Keratinocyte (primary cell): ENCODE results near the gene HNRNPM.

Source experiments
- EZH2 ChIP-seq: IDR thresholded peaks from one replicate; pipeline ENCODE4 v1.6.1; 2012; ENCODE audit warnings: inconsistent platforms, mild to moderate bottlenecking, low read length, moderate library complexity
- TF ChIP-seq, protein P1 (sequence below), 3 experiments: IDR thresholded peaks in 1 of 3; conservative IDR thresholded peaks in 1 of 3; optimal IDR thresholded peaks in 1 of 3; 2 replicates in 2 of 3; 3 replicates in 1 of 3; pipeline versions ENCODE3 to v1.5.1; 2011; ENCODE audit warnings: low read length in 3 of 3, mild to moderate bottlenecking in 3 of 3, moderate library complexity in 2 of 3, control low read depth in 1 of 3, inconsistent platforms in 1 of 3; ENCODE audit not compliant: insufficient read depth in 2 of 3; ENCODE audit errors: extremely low read depth in 1 of 3

DNA sequence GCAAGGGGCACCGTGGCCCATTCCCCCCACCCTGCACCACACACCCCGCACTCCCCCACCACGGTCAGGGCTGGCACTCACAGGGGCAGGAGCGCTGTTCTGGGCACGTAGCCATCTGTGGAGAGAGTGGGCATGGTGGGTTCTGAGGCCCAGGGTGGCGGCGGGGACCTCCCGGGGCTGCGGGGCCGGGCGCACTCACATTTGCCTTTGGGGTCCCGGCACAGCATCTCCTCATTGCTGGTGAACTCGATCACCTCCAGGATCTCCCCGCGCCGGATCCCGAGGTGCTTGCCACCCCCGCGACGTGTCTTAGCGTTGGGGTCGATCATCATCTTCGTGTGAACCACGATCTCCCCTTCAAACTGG lies 45.6 kb downstream of the HNRNPM start:
- TF ChIP-seq, protein P1, sequence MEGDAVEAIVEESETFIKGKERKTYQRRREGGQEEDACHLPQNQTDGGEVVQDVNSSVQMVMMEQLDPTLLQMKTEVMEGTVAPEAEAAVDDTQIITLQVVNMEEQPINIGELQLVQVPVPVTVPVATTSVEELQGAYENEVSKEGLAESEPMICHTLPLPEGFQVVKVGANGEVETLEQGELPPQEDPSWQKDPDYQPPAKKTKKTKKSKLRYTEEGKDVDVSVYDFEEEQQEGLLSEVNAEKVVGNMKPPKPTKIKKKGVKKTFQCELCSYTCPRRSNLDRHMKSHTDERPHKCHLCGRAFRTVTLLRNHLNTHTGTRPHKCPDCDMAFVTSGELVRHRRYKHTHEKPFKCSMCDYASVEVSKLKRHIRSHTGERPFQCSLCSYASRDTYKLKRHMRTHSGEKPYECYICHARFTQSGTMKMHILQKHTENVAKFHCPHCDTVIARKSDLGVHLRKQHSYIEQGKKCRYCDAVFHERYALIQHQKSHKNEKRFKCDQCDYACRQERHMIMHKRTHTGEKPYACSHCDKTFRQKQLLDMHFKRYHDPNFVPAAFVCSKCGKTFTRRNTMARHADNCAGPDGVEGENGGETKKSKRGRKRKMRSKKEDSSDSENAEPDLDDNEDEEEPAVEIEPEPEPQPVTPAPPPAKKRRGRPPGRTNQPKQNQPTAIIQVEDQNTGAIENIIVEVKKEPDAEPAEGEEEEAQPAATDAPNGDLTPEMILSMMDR (optimal IDR thresholded peaks at IDR 0.05 in 1 of 3, IDR thresholded peaks at IDR 0.05 in 1 of 3, conservative IDR thresholded peaks at IDR 0.05 in 1 of 3; ENCODE audit: extremely low read depth in 1 of 3, insufficient read depth in 2 of 3, low read length in 3 of 3) = no peak
- TF ChIP-seq EZH2 = no peak
